ENCODE measurements around the gene ZNF385A.

The ZNF385A gene

DNA sequence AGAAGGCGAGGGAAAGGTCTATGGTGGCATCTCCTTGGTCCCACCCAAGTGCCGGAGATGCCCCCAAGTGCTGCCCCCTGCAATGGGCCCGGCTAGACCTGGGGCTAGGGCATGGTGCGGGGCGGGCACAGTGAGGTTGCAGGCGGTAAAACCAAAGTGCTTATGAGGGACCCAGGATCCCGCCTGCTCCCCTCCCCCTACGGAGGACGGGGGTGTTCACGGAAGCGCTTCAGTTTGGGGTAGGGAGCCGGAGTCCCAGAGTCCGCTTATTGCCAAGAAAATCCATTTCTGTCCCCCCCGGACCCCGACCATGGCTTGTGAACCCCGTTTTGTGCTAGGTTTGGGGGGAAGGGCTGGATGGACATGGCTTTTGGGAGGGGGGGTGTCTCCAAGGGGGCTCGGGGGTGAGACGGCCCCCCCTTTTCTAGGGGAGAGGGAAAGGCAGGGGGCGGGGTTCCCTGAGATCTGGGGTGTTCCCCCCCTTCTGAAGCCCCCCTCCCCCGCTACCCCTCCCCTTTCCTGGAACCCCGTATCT lies 14.9 kb downstream of the ZNF385A start:
- DNase-seq (ENCODE audit: extremely low read depth, insufficient read length): no peak

GRCh38 chr12:54368709-54369596 lies 15.6 kb downstream of the ZNF385A start:
- peak; percentile 61 for DNase-seq (ENCODE audit: extremely low read depth, insufficient read length)
- Histone ChIP-seq H3K36me3 (ENCODE audit: control insufficient read depth, insufficient read depth, low read length) (no peaks in the 10 kb centered on the region), H3K27me3 (replicated peaks; ENCODE audit: control insufficient read depth, insufficient read depth, low read length) (no peaks in the 10 kb centered on the region), H3K4me3 (replicated peaks; ENCODE audit: low read depth, low read length) (no peak overlapping the region)
- TF ChIP-seq, protein P1, sequence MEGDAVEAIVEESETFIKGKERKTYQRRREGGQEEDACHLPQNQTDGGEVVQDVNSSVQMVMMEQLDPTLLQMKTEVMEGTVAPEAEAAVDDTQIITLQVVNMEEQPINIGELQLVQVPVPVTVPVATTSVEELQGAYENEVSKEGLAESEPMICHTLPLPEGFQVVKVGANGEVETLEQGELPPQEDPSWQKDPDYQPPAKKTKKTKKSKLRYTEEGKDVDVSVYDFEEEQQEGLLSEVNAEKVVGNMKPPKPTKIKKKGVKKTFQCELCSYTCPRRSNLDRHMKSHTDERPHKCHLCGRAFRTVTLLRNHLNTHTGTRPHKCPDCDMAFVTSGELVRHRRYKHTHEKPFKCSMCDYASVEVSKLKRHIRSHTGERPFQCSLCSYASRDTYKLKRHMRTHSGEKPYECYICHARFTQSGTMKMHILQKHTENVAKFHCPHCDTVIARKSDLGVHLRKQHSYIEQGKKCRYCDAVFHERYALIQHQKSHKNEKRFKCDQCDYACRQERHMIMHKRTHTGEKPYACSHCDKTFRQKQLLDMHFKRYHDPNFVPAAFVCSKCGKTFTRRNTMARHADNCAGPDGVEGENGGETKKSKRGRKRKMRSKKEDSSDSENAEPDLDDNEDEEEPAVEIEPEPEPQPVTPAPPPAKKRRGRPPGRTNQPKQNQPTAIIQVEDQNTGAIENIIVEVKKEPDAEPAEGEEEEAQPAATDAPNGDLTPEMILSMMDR (IDR thresholded peaks at IDR 0.05; ENCODE audit: insufficient read depth, low read length, poor library complexity, severe bottlenecking): peak; percentile 96

More for the DNA sequence above, 14.9 kb downstream of the ZNF385A start:
- H3K4me3 ChIP-seq (replicated peaks; ENCODE audit: low read depth, low read length): no peak overlapping the region
- TF ChIP-seq, protein P1 (IDR thresholded peaks at IDR 0.05; ENCODE audit: insufficient read depth, low read length, poor library complexity, severe bottlenecking): no peak
- H3K27me3 ChIP-seq (replicated peaks; ENCODE audit: control insufficient read depth, insufficient read depth, low read length): no peaks in the 10 kb centered on the region
- H3K36me3 ChIP-seq (ENCODE audit: control insufficient read depth, insufficient read depth, low read length): no peaks in the 10 kb centered on the region

DNA sequence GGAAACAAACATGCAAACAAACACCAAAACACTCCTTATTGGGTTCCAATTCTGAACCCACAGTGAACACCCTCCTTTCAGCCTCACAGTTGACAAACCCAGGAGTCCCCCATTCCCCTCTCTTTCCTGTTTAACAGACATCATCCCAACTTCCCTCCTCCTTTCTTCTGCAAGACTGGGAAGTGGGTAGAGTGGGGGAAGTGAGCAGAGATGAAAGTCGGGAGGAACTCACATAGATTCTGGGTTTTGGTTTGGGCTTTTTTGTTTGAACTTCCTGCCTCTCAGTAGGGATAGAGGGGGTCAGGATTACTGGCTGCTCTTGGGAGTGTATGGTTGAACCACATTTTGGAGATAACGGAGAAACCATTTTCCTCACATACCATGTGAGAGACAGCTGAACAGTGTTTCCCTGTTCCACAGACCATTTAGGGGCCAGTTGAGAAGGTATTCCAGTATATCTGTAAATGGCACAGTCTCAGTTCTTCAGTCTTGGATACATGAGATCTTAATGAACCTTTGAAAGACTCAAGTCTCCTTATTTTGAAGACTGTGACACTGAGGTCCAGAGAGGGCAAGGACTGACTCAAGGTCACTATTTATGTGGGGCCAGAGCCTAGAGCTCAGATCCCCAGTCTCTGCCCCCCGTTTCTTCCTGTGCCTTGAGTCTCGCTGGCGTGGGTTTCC lies 16.4 kb downstream of the ZNF385A start:
- TF ChIP-seq, protein P1 (IDR thresholded peaks at IDR 0.05; ENCODE audit: insufficient read depth, low read length, poor library complexity, severe bottlenecking): no peak
- H3K4me3 ChIP-seq (replicated peaks; ENCODE audit: low read depth, low read length): no peak overlapping the region
- H3K36me3 ChIP-seq (ENCODE audit: control insufficient read depth, insufficient read depth, low read length): no peaks in the 10 kb centered on the region
- no peaks in the 10 kb centered on the region for H3K27me3 ChIP-seq (replicated peaks; ENCODE audit: control insufficient read depth, insufficient read depth, low read length)
- DNase-seq (ENCODE audit: extremely low read depth, insufficient read length): no peak

DNA sequence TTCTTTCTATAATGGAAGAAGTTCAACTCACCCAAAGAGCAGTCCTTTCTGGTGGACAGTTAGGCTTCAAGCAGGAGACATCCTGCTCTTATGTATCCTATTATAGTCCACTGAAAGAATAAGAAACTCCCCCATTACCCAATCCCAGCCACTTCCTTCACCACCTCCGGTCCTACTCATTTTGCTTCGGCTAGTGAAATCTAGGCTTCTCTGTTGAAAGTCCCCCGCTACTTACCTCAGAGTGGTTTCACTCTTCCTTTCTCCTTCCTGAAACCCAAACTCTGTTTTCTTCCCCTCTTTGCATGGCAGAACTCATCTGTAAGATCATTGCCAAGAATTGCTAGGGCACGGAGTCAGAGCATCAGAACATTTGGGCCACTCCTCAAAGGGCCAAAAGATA lies 20.1 kb downstream of the ZNF385A start, which contains the start of gene GPR84:
Gene GPR84 (minus strand): TSS at position 74 of the 400 bp plus-strand sequence. CDS start 635 bp downstream, outside the sequence.
- peak within 1 kb of the TSS; percentile 29; the same call in 1 of the 2 replicates for H3K4me3 ChIP-seq (replicated peaks; ENCODE audit: low read depth, low read length)
- DNase-seq (ENCODE audit: extremely low read depth, insufficient read length): no peak
- H3K36me3 ChIP-seq (ENCODE audit: control insufficient read depth, insufficient read depth, low read length): no peaks in the 10 kb centered on the region
- H3K27me3 ChIP-seq (replicated peaks; ENCODE audit: control insufficient read depth, insufficient read depth, low read length): no peaks in the 10 kb centered on the region
- TF ChIP-seq, protein P1 (IDR thresholded peaks at IDR 0.05; ENCODE audit: insufficient read depth, low read length, poor library complexity, severe bottlenecking): no peak

DNA sequence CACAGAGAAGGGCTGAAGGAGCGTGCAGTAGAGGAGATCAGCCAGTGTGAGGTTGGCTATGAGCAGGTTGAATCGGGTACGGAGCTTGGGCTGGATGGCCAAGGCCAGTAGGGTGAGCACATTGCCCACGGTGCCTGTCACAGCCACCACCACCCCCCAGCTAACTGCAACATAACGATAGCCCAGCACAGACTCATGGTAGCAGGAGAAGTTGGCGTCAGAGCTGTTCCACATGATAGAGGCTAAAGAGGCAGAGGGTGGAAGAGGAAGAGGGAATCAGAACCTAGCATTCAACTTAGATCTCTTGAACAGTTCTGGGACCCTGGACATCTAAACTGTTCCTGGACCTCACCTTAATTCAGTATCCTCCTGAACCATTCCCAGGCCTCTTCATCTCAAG lies 20.9 kb downstream of the ZNF385A start:
- H3K27me3 ChIP-seq (replicated peaks; ENCODE audit: control insufficient read depth, insufficient read depth, low read length): no peaks in the 10 kb centered on the region
- TF ChIP-seq, protein P1 (IDR thresholded peaks at IDR 0.05; ENCODE audit: insufficient read depth, low read length, poor library complexity, severe bottlenecking): no peak
- no peaks in the 10 kb centered on the region for H3K36me3 ChIP-seq (ENCODE audit: control insufficient read depth, insufficient read depth, low read length)
- no peak for DNase-seq (ENCODE audit: extremely low read depth, insufficient read length)
- peak overlapping the region; percentile 29; the same call in 1 of the 2 replicates for H3K4me3 ChIP-seq (replicated peaks; ENCODE audit: low read depth, low read length)
